K562 (cell line): ENCODE measurements around the gene LBR. TPM values are rescaled to one million over a fixed set of nuclear protein-coding genes. Genes with fewer than 3 reads are reported as not detected.

Source experiments
- CREB3L1 ChIP-seq: fragments of 450-650 bp; IDR thresholded peaks from 2 replicates; pipeline ENCODE4 v1.6.1; 2014; ENCODE audit warnings: low read depth, mild to moderate bottlenecking, moderate library complexity, borderline replicate concordance
- ELF4 ChIP-seq: fragments of 450-650 bp; formaldehyde crosslinking; IDR thresholded peaks from 2 replicates; pipeline ENCODE4 v1.4.0; 2022; ENCODE audit warnings: missing genetic modification characterization
- FOXJ2 ChIP-seq: fragments of 200-800 bp; sonication (Bioruptor generic); IDR thresholded peaks from 2 replicates; pipeline ENCODE4 v1.6.1; 2016; ENCODE audit warnings: missing genetic modification characterization, missing compliant biosample characterization
- HBP1 ChIP-seq: fragments of 450-650 bp; formaldehyde crosslinking; IDR thresholded peaks from 2 replicates; pipeline ENCODE4 v1.4.0; 2022; ENCODE audit warnings: missing genetic modification characterization
- MAFG ChIP-seq: fragments of 450-650 bp; conservative IDR thresholded peaks from 2 replicates; pipeline ENCODE4 v1.6.1; 2016; ENCODE audit warnings: missing genetic modification characterization, missing compliant biosample characterization
- MEF2D ChIP-seq: conservative IDR thresholded peaks from 2 replicates; pipeline ENCODE4 v1.6.1; 2016; ENCODE audit warnings: low read depth, missing genetic modification characterization, missing compliant biosample characterization
- MIER1 ChIP-seq: fragments of 450-650 bp; IDR thresholded peaks from 2 replicates; pipeline ENCODE4 v1.6.1; 2016; ENCODE audit warnings: antibody characterized with exemption, mild to moderate bottlenecking, low read depth
- NCOA1 ChIP-seq: fragments of 450-650 bp; IDR thresholded peaks from 2 replicates; pipeline ENCODE4 v1.6.1; 2016; ENCODE audit warnings: low read depth
- PCBP2 ChIP-seq: fragments of 200-400 bp; formaldehyde crosslinking; IDR thresholded peaks from 2 replicates; pipeline ENCODE4 v1.6.1; 2018; ENCODE audit warnings: low read length, low read depth, mild to moderate bottlenecking, moderate library complexity; ENCODE audit not compliant: poor library complexity, severe bottlenecking
- RBBP5 ChIP-seq: fragments of 200-600 bp; sonication (generic); IDR thresholded peaks from 2 replicates; pipeline ENCODE4 v1.6.1; 2012; ENCODE audit warnings: borderline replicate concordance, mild to moderate bottlenecking, low read length, control low read depth, inconsistent platforms; ENCODE audit not compliant: insufficient read depth, poor library complexity, severe bottlenecking
- SOX6 ChIP-seq: fragments of 450-650 bp; IDR thresholded peaks from 2 replicates; pipeline ENCODE4 v1.6.1; 2014; ENCODE audit warnings: mild to moderate bottlenecking
- XRCC4 ChIP-seq: IDR thresholded peaks from one replicate; pipeline ENCODE4 v1.6.1; 2011; ENCODE audit not compliant: insufficient read depth, insufficient read length; ENCODE audit errors: extremely low read depth
- ZBTB1 ChIP-seq: sonication (generic); formaldehyde crosslinking; IDR thresholded peaks from 2 replicates; pipeline ENCODE4 v1.8.1; 2023; ENCODE audit warnings: missing genetic modification reagents, low read depth, mild to moderate bottlenecking, borderline replicate concordance
- ZBTB11 ChIP-seq, 3 experiments: fragments of 200-800 bp in 1 of 3; fragments of 250-450 bp in 1 of 3; fragments of 450-650 bp in 1 of 3; sonication (Bioruptor Pico) in 1 of 3; sonication (Bioruptor generic) in 1 of 3; formaldehyde crosslinking in 1 of 3; IDR thresholded peaks; 2 replicates each; pipeline versions ENCODE4 v1.6.1 to v1.8.0; 2016 to 2022; ENCODE audit warnings: mild to moderate bottlenecking in 2 of 3, missing genetic modification characterization in 2 of 3, missing compliant biosample characterization in 1 of 3, moderate library complexity in 1 of 3
- ZFPM2 ChIP-seq: fragments of 250-450 bp; sonication (Bioruptor Pico); IDR thresholded peaks from 2 replicates; pipeline ENCODE4 v1.5.1; 2022; ENCODE audit warnings: mild to moderate bottlenecking
- ZNF140 ChIP-seq: fragments of 250-450 bp; sonication (Bioruptor Pico); IDR thresholded peaks from 2 replicates; pipeline ENCODE4 v1.8.0; 2021; ENCODE audit warnings: moderate library complexity, mild to moderate bottlenecking, inconsistent platforms
- ZNF175 ChIP-seq: fragments of 200-800 bp; sonication (Bioruptor generic); IDR thresholded peaks from 2 replicates; pipeline ENCODE4 v1.6.1; 2016; ENCODE audit warnings: low read depth, mild to moderate bottlenecking, missing genetic modification characterization, missing compliant biosample characterization
- ZNF354B ChIP-seq: fragments of 250-450 bp; sonication (Bioruptor Pico); IDR thresholded peaks from 2 replicates; pipeline ENCODE4 v1.4.0; 2020
- ZNF398 ChIP-seq: fragments of 250-450 bp; sonication (Bioruptor Pico); IDR thresholded peaks from 2 replicates; pipeline ENCODE4 v1.8.0; 2021; ENCODE audit warnings: moderate library complexity, mild to moderate bottlenecking, inconsistent platforms
- ZNF695 ChIP-seq: fragments of 450-650 bp; formaldehyde crosslinking; IDR thresholded peaks from 2 replicates; pipeline ENCODE4 v1.4.0; 2020; ENCODE audit warnings: mild to moderate bottlenecking, moderate library complexity
- ZNF778 ChIP-seq: fragments of 450-650 bp; formaldehyde crosslinking; IDR thresholded peaks from 2 replicates; pipeline ENCODE4 v1.4.0; 2020; ENCODE audit warnings: mild to moderate bottlenecking, moderate library complexity
- polyA plus RNA-seq, 8 experiments: library from polyadenylated mRNA; depleted of rRNA in 4 of 8; stranded (reverse) in 5 of 8; unstranded in 3 of 8; fragments of >200 nt; fragmentation: Nextera tagmentation in 2 of 8; fragmentation: Illumina TruSeq in 1 of 8; extraction: Ambion mirVana in 2 of 8; extraction: Trizol in 1 of 8; gene quantifications; 2 replicates each; pipeline versions ENCODE4 v1.2.1 to v1.2.3, GENCODE V29; 2011 to 2014; ENCODE audit warnings: inconsistent platforms in 1 of 8, missing spikeins in 1 of 8
- total RNA-seq, 7 experiments: library from RNA; depleted of rRNA in 6 of 7; stranded (reverse); fragments of >200 nt in 6 of 7; fragmentation: Illumina TruSeq in 2 of 7; extraction: Trizol in 2 of 7; gene quantifications; 2 replicates each; pipeline versions ENCODE4 v1.2.1 to v1.2.3, GENCODE V29; 2011 to 2021; ENCODE audit warnings: low replicate concordance in 1 of 7

Gene LBR
- total and polyA plus RNA-seq, 9 of the 15 experiments (the other 6 are each of a cell fraction or from before 2014, with no cell fraction given) = 102 to 229 (median 197) TPM

GRCh38 chr1:225466848-225467192, 39.0 kb upstream of the LBR start (continued):
- TF ChIP-seq RBBP5 (no peak), NCOA1 (no peak), ZBTB11 (CRISPR knock-in tag; IDR thresholded peaks at IDR 0.05) (no peak), SOX6 (no peak), MAFG (tag) (peak; percentile 54), ZNF140 (CRISPR knock-in tag) (0 out of 2 replicates have a peak, but pooled peaks have one; percentile 57), ZFPM2 (CRISPR knock-in tag) (no peak), ZNF695 (CRISPR knock-in tag) (no peak), ZNF398 (CRISPR knock-in tag) (peak; percentile 65; the same call in 1 of the 2 replicates), XRCC4 (no peak), MEF2D (tag) (peak; percentile 95), ELF4 (no peak), ZBTB1 (CRISPR knock-in tag) (no peak), PCBP2 (no peak), HBP1 (CRISPR knock-in tag) (peak; percentile 91; the same call in 1 of the 2 replicates), ZNF354B (CRISPR knock-in tag) (peak; percentile 76; the same call in 1 of the 2 replicates), FOXJ2 (tag) (no peak), CREB3L1 (no peak), MIER1 (no peak), ZNF175 (CRISPR knock-in tag) (peak; percentile 97), ZNF778 (CRISPR knock-in tag) (no peak)
